HG03378 (cell line): ENCODE results near the gene COL10A1.
A peak's percentile ranks its signal among the peaks of the same experiment; 100 is the strongest.
"Not testable (repeated sequence)": the region's sequence is repeated elsewhere in the genome, so short reads cannot be mapped to it uniquely, and the experiment has no call there.

Source experiments
- ATAC-seq: cut with Tn5 transposase; IDR thresholded peaks from one replicate; pipeline ENCODE4 v1.9.1; 2021; ENCODE audit warnings: mild to moderate bottlenecking, moderate library complexity; ENCODE audit not compliant: unreplicated experiment

The COL10A1 gene

DNA sequence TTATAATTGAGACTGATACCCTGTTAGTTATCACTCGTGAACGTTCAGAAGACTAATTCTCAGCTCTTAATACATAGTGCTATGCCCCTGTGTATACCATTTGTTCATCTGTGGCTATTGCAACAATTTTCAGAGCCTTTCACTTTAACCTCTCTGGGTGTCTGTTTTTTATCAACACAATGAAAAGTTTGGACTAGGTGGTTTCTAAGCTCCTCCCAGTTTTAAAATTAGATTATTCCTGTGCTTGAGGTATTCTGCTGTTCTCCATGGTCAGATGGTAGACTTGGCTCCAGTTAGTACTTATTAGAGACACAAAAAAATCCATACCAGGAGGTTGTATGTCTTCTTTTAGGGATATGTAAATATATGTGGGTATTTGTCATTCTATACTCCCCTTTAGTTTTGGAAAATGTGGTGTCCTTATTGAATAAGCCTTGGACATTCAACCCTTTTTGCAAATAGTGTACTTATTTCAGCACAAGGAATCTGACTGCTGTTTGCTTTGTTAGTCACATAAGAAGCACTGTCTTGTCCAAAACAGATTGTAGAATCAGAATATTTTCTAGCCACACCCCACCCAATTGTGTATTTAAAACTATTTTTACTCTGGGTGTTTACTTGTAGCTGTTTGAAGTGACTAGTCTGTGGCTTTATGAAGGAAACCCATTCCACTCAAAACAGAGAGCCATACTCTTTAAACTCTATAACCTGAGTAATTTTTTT lies 2.0 kb upstream of the COL10A1 start:
- ATAC-seq: no peak

DNA sequence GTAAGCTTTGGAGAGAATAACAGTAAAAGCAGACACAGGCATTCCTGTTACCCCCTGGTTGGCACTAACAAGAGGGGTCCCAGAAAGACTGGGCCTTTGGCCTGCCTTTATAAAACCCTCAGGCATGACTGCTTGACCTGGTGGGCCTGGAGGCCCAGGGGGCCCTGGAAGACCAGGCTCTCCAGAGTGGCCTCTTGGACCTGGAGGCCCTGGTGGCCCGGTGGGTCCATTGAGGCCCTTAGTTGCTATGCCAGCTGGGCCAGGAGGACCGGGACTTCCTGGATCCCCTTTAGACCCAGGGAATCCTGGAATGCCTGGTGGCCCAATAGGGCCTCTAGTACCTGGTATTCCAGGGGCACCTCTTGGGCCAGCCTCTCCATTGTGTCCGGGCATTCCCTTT lies 5.5 kb downstream of the COL10A1 start:
- ATAC-seq: no peak

DNA sequence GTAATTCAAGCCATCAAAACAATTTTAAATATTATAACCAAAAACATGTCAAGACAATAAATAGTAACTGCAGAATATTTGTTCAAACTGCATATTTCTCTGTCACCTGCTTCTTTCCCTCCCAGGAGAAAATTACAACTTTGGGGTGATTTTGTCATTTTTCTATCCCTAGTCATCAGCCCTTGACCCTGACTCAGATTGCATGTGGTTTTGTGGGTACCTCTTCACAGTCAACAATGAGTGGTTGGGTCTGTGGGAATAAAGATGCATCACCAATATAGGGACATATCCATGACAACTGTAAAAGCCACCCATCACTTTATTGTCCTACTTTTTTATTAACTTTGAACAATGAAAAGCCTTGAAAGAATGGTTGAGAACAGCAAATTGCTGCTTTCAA lies 7.3 kb downstream of the COL10A1 start:
- no peak for ATAC-seq

DNA sequence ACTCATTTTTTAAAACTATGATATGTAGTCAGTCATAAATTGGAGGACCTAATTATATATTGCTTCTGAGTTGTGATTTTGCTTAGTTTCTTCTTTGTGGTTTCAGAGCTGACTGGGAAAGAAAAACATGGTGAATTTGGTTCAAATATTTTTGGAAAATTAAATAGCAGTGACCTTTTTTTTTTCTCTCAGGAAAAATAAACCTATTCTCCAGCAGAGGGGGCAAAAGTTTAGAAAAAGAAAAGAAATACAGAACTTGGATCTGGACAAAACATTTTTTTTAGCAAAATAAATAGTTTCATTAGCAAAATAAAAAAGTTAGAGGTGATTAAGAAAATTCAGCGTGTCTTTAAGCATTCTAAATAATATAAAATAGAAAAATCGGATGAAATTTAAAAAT lies 10.2 kb downstream of the COL10A1 start:
- ATAC-seq: no peak

DNA sequence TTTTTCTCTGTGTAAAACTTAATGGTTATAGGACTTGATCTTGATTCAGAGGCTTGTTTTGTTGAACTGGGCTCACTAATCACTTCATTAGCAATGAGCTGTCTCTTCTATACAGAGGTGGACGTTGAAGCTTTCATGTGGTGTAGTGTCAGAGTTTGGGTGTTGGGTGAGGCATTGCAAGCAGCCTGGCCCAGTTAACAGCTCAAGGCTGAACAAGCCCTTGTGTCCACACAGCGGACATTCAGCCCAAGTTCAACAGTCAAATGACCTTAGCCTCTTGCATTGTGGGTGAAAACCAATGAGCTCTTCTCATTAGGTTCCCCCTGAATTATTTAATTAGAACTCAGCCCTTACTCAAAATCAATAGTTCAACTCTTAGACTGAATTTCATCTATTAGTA lies 12.5 kb downstream of the COL10A1 start:
- ATAC-seq: no peak

DNA sequence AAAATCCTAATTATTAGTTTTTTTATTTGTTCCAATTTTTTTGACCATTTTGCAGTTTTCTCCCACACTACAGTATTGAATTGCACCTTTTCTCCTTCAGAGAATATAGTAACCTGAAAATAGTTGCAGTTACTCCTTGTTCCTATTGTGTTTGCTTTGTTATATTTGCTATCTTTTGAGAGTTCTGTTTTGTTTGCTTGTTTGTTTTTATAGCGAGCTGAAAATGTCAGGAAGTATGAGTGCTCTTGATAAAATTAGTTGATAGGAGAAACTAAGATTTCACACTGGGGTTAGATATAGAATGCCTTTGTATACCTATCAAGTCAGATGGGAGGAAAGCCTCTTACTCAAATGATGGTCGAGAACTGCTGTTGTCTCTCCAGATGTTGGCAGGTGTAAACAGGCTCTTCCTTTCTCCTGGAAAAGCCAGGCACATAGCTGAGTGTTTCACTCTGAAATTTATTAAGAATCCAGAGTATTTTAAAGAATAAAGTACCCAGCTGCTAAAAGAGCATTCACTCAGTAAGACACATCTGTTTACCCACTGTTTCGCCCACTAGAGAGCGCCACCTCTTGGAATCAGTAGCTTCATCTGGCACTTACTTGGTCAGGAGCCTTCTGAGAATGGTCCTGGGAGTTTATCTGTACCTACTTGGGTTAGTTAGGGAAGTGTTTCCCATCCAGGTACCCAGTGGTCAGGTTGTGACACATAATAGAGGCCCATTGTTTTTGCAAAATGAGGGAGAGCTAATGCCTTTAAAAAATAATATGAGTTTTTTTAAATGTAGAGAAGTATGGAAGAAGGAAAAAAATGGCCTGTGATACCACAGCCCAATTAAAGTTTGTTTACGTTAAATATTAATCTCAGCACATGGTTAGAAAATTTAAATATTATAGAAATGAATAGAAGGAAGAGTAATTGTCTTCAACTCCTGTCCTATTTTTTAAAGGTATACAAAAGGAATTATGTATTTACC lies 14.1 kb downstream of the COL10A1 start:
- peak; percentile 78 for ATAC-seq

DNA sequence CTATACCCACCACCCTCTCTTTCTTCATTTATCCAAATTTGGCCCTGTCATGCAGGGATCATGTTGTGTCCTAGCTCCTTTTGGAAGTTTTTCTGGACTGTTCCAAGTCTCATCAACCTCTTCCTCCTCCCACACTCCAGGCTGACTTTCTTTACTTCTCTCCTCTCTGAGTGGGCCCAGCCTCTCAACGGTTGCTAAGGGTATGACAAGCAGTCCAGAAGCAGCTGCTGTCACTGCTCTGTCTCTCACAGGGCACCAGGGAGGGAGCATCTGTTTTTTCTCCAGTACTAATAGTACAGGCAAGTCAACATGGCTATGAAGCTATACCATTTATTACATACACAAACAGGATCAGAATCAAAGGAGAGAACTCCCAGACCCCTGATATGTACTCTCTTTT lies 17.1 kb downstream of the COL10A1 start:
- no peak for ATAC-seq

DNA sequence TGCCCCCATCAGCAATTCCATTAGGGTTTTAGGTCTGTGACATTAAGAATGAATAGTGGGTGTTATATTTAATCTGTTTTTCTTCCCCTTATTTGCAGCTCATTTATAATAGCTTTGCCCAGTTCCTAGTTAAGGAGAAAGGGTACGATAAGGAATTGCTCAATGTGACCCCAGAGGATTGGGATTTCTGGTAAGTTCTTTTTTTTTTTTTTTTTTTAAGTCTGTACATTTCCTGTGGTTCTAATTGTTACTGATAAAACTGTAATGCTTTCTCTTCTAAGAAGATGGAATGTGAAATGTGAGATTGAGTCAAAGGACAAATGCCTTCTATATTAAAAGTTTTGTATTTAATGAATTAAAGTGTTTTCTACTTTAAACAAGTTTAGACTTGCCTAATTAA lies 19.8 kb downstream of the COL10A1 start:
- no peak for ATAC-seq

DNA sequence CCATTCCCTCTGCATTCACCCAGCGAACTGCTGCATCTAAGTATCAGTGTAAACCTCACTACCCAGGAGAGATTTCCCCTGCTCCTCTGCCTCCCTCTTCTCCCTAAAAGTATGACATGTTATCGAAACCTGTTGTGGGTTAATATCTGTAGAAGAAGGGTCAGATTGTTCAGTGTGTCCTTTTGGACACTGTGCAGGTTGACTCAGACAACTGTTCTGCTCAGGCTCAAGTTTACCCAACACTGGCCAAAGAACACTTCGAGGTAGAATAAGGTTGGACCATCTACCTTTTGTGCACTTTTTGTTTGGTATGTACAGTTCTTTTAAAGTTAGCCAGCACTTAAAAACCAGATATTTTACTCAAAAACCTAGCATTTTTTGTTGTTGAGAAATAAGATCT lies 20.7 kb downstream of the COL10A1 start:
- no peak for ATAC-seq

DNA sequence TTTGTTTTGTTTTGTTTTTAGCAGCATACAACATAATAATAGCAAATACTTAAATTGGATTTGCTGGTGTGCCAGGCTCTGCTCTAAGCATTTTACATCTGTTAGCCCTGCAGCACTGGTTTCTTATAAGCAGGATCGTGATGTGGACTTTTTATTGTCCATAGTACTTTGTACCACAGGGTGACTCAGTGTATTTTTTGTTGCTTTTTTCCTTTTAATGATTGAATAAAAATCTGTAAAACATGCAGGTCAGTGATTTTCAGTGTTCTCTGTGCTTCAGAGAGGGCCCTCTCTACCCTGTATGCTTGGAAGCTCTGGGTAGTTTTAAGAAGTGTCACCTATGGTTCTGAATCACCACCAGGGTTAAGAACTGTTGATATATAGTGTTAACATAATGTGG lies 21.3 kb downstream of the COL10A1 start:
- ATAC-seq: no peak

DNA sequence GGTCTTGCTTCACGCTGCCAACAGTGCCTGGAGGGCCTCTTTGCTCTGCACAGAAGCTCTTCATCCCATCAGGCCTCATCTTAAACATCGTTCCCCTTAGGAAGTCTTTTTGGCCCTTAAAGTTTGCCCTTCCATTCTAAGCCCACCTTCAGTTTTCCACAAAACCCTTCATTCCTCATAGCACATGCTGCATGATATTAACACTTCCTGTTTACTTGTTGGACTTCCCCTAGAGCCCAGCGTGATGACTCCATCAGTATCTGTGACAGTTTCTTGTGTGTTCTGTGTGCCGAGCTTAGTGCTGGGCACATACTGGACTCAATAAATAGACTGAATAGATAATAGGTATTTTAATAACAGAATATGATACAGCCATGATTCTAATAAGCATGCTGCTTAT lies 23.1 kb downstream of the COL10A1 start:
- peak; percentile 20 for ATAC-seq

DNA sequence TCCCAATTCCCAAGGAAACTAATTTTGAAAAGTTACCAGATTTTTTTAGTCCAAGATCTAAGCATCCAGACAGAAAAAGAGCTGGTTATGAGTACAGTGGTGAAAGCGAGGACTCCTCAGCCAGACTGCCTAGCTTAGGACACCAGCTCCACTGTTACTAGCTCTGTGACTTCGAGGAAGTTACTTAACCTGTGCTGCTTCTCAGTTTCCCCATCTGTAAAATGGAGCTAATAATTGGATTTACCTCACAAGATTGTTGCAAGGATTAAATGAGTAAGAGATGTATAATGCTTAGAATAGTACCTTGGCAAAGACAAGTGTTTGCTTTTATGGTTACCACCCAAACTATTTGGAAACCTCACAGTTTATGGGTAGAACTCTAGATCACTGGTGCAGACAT lies 24.1 kb downstream of the COL10A1 start:
- no peak for ATAC-seq

DNA sequence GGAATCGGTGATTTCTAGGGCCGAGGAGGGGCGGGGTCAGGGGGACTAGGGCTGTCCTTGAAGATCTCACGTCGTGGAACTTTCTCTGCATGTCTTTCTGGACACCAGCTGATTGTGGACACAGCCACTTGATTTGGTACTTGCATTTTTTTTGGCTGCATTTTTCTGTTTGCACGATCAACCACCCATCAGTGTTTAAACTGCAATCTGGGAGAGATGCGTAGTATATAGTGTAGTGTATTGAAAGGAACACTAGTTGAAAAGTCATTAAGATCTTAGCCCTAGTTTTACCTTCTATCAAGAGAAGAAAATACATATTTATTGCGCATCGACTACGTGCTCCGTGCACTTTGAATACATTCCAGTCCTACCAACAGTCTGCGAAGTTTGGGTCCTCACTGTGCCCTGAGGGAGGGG lies 24.6 kb downstream of the COL10A1 start:
- ATAC-seq: no peak

DNA sequence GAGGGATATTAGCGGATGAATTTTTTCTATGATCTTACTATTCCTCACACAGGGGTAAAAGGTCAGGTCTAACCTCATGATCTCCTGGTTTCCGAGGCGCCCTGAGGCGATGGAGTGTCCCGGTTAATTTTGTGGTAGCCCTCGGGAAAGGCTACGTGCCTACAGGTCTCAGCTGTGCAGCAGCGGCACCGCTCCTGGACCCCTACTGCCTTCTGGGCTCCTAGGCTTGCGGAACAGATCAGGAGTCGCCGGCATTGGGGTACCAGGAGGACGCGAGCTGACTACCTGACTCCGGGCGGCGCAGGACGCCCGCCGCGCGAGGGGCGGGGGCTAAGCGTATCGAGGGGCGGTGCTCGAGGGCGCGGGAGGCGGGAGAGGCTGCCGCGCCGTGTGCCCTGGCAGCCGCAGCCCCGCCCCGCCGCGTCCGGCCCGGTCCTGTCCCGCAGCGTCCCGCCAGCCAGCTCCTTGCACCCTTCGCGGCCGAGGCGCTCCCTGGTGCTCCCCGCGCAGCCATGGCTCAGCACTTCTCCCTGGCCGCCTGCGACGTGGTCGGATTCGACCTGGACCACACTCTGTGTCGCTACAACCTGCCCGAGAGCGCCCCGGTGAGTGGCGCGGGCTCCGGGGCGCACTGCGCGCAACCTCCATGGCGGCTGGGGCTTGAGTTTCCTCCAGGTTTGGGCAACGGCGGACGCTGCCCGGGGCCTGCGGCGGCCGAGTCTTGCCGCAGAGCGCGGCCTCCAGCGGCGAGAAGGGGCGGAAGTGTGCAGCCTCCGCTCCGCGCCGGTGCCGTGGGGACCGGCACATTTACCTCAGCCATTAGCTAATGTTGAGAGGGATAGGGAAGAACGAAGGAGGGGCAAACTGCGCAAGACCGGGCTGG lies 25.3 kb downstream of the COL10A1 start, which contains the start of gene NT5DC1:
NT5DC1 (plus strand) TSS at position 435 of the 883 bp plus-strand sequence; CDS start at position 513, 78 bp downstream.
- peak; percentile 75 for ATAC-seq

DNA sequence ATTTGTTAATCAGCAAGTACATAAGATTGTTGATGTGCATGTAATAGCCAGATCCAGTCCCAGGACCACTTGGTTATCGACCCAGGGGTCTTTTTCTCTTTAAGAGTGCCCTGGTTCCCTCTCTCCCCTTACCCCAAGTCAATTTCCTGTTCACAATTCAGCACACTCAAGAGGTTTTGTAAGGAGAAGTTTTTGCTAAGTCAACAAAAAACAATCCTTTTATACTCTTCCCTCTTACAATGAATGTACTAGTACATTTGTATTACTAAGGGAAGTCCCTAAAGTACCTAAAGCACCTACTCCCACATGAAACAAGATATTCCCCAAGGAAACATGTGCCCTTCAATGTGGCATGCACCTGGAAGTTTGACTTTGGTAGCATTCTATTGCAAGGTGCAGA lies 26.9 kb downstream of the COL10A1 start:
- no peak for ATAC-seq

DNA sequence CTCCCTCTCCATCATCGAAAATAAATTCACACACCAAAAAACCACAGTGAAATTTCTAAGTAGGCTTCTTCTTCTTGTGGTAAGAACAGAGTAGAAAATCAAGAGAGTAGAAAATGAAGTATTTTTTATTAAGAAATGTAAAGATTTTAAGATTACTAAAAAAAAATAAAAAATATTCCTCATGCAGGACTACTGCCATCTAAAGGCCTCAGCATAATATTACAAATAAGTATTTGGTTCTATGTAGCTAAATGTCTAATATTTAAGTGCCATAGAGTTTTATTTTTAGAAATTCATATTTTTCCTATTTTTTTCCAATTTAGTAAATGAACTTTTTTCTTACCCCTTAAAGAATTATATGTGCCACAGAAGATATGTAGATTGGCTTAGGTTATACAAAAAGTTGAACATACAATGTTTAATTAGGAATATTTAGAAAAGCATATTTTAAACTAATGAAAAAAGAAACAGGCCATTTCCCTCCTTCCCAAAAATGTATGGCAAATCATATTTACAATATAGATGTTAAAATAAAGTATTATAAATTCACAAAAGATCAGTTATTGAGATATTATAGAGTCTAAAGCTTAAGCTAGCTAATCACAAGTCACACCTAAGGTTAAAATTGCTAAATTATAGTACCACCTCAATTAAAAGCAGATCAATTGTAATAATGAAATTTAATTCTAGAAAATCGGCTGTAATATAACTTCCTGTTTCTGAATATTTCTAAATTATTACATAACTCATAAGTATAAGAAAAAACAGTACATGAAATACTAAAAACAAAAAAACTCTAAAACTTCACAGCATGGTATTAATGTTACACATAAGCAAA lies 28.7 kb downstream of the COL10A1 start:
- ATAC-seq: no peak

DNA sequence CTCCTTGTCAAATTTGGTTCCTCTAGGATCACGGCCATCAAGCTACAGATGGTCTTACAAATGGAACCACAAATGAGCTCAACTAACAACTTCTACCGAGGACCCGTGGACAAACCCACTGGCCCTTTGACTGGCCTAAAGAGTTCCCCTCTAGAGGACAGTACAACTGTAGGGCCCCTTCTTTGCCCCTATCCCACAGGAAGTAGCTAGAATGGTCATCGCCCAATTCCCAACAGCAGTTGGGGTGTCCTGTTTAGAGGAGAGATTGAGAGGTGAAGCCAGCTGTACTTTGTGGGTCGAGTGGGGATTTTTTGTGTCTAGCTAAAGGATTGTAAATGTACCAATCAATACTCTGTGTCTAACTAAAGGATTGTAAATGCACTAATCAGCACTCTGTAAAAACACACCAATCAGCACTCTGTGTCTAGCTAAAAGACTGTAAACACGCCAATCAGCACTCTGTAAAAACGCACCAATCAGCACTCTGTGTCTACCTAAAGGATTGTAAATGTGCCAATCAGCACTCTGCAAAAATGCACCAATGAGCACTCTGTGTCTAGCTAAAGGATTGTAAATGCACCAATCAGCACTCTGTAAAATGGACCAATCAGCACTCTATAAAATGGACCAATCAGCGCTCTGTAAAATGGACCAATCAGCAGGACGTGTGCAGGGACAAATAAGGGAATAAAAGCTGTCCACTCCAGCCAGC lies 29.7 kb downstream of the COL10A1 start:
- ATAC-seq: not testable (repeated sequence)

DNA sequence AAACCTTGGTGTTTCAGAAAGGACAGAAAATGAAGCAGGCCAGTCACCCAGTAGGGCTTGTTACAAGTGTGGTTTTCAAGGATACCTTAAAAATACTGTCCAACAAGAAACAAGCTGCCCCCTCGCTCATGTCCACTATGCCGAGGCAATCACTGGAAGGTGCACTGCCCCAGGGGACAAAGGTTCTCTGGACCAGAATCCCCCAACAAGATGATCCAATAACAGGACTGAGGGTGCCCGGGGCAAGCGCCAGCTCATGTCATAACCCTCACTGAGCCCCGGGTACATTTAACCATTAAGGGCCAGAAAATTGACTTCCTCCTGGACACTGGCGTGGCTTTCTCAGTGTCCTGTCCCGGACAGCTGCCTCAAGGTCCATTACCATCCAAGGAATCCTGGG lies 31.9 kb downstream of the COL10A1 start:
- ATAC-seq: no peak

DNA sequence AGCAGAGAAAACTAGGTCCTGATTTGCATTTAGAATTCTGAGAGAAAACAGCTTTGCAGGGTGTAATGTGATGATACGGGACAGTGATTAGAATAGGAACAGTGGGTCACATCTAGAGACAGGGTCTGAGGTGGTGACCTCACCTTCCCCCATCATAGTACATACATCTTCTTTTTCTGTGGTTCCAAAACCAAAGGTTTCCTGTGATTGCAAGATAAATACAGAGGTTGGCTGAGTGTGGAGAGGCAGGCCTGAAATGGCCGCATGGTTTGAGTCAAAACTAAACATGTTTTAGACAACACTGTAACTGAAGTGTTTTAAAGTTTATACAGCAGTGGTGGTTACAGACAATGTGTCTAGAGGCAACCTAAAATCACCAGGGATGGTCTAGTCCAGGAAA lies 35.7 kb downstream of the COL10A1 start:
- peak; percentile 74 for ATAC-seq
